GM12878 (cell line): ENCODE results near the gene SNRNP35. TPM values are rescaled to one million over a fixed set of nuclear protein-coding genes. Genes with fewer than 3 reads are reported as not detected.

Source experiments
- ATAC-seq: fragments of 200-7000 bp; cut with Tn5 transposase; 3 replicates; pipeline ENCODE4 v1.9.1; 2020; ENCODE audit warnings: mild to moderate bottlenecking, moderate library complexity
- BruUV-seq: library from RNA; stranded (reverse); fragments of 400-500 nt; replicated peaks from 2 replicates; lab custom pipeline; 2021; lab: Mats Ljungman, UMichigan
- CTCF ChIA-PET: fragments of 300-600 bp; sonication (Branson Sonifier 250); formaldehyde crosslinking; extraction: SDS; loops from one replicate; lab custom pipeline; 2021; ENCODE audit warnings: inconsistent platforms; lab: Yijun Ruan, JAX
- POLR2A ChIA-PET: fragments of 350-600 bp; formaldehyde crosslinking; extraction: SDS; loops from one replicate; lab custom pipeline; 2021; ENCODE audit warnings: inconsistent platforms; lab: Charles Lee
- RAD21 ChIA-PET: fragments of 300-600 bp; sonication (Branson Sonifier 250); formaldehyde crosslinking; loops from one replicate; lab custom pipeline; 2023; ENCODE audit warnings: antibody characterized with exemption; ENCODE audit not compliant: unreplicated experiment; lab: Charles Lee
- SMC1A ChIA-PET: fragments of 300-600 bp; sonication (Branson Sonifier 250); formaldehyde crosslinking; loops from one replicate; lab custom pipeline; 2023; ENCODE audit not compliant: unreplicated experiment, uncharacterized antibody; lab: Charles Lee
- DNase-seq: peaks from one replicate; pipeline ENCODE4 v3.0.0-alpha.2; 2011; ENCODE audit warnings: low read depth, low spot score
- FAIRE-seq: peaks from 3 replicates; lab custom pipeline; 2011; peaks lifted over from hg19 to GRCh38; lab: Jason Lieb, UNC
- H2AFZ ChIP-seq: 2 replicates; pipeline ENCODE4 v1.6.0; 2011; ENCODE audit warnings: low read depth, low read length, control low read depth; ENCODE audit not compliant: control insufficient read depth
- H3K27ac ChIP-seq: 2 replicates; pipeline ENCODE4 v1.5.1; 2011; ENCODE audit warnings: control low read depth; ENCODE audit not compliant: control insufficient read depth, insufficient read depth
- H3K27me3 ChIP-seq, 2 experiments: replicated peaks in 1 of 2; 2 replicates each; pipeline versions ENCODE4 v1.6.0 to v1.6.1; 2011; ENCODE audit warnings: low read length in 1 of 2; ENCODE audit not compliant: control insufficient read depth in 2 of 2, insufficient read depth in 2 of 2
- H3K36me3 ChIP-seq, 2 experiments: 2 replicates each; pipeline ENCODE4 v1.5.1; 2011; ENCODE audit warnings: low read length in 1 of 2; ENCODE audit not compliant: control insufficient read depth in 2 of 2, insufficient read depth in 2 of 2
- H3K4me1 ChIP-seq: 2 replicates; pipeline ENCODE4 v1.6.1; 2011; ENCODE audit warnings: mild to moderate bottlenecking, low read length, moderate library complexity, mixed read lengths; ENCODE audit not compliant: control insufficient read depth, insufficient read depth
- H3K4me2 ChIP-seq: 2 replicates; pipeline ENCODE4 v1.6.0; 2011; ENCODE audit warnings: control low read depth; ENCODE audit not compliant: control insufficient read depth, insufficient read depth
- H3K4me3 ChIP-seq: fragments of 200-600 bp; sonication (generic); 2 replicates; pipeline ENCODE4 v1.5.1; 2016
- H3K79me2 ChIP-seq: 2 replicates; pipeline ENCODE4 v1.6.0; 2011; ENCODE audit warnings: low read length; ENCODE audit not compliant: control insufficient read depth, insufficient read depth
- H3K9ac ChIP-seq: 2 replicates; pipeline ENCODE4 v1.8.0; 2011; ENCODE audit warnings: low read length, control low read depth, mixed read lengths; ENCODE audit not compliant: control insufficient read depth, insufficient read depth
- H3K9me3 ChIP-seq: replicated peaks from 3 replicates; pipeline ENCODE4 v1.5.1; 2011; ENCODE audit warnings: mild to moderate bottlenecking, low read length; ENCODE audit not compliant: control insufficient read depth, insufficient read depth
- H4K20me1 ChIP-seq: 2 replicates; pipeline ENCODE4 v1.6.0; 2011; ENCODE audit not compliant: control insufficient read depth, insufficient read depth
- ATF3 ChIP-seq: IDR thresholded peaks from 2 replicates; pipeline ENCODE4 v1.6.1; 2011; ENCODE audit warnings: low read depth, mild to moderate bottlenecking, low read length, moderate library complexity, borderline replicate concordance; ENCODE audit errors: extremely low read depth
- BMI1 ChIP-seq: fragments of 450-650 bp; IDR thresholded peaks from 2 replicates; pipeline ENCODE4 v1.6.1; 2016; ENCODE audit warnings: mild to moderate bottlenecking, moderate library complexity, borderline replicate concordance
- KDM1A ChIP-seq: fragments of 200-600 bp; sonication (generic); IDR thresholded peaks from 2 replicates; pipeline ENCODE4 v1.6.1; 2016; ENCODE audit warnings: borderline replicate concordance
- KLF5 ChIP-seq: fragments of 450-650 bp; IDR thresholded peaks from 2 replicates; pipeline ENCODE4 v1.6.1; 2014; ENCODE audit warnings: mild to moderate bottlenecking; ENCODE audit not compliant: partially characterized antibody
- ZBED1 ChIP-seq: IDR thresholded peaks from 2 replicates; pipeline ENCODE4 v1.6.1; 2016; ENCODE audit warnings: borderline replicate concordance
- ZBTB11 ChIP-seq: fragments of 450-650 bp; formaldehyde crosslinking; IDR thresholded peaks from 2 replicates; pipeline ENCODE4 v1.5.0; 2022; ENCODE audit warnings: mild to moderate bottlenecking, missing genetic modification characterization
- ZNF207 ChIP-seq: fragments of 450-650 bp; IDR thresholded peaks from 2 replicates; pipeline ENCODE4 v1.6.1; 2014; ENCODE audit warnings: antibody characterized with exemption, mild to moderate bottlenecking, borderline replicate concordance
- ZSCAN29 ChIP-seq: fragments of 450-650 bp; IDR thresholded peaks from 2 replicates; pipeline ENCODE4 v1.6.1; 2017; ENCODE audit warnings: mild to moderate bottlenecking, moderate library complexity
- WGBS: methylation state at CpG from one replicate; pipeline ENCODE4 v1.1.6; 2016; ENCODE audit warnings: low lambda C conversion rate; ENCODE audit not compliant: insufficient replicate concordance, insufficient coverage; ENCODE audit errors: missing lambda C conversion rate; 5-methylcytosine and 5-hydroxymethylcytosine counted together
- in situ Hi-C: fragments of 300-500 bp; cut with MboI; formaldehyde crosslinking; loops from 9 replicates; pipeline ENCODE4 v1.14.3; 2018; ENCODE audit warnings: mixed read lengths
- intact Hi-C: fragments of 100-400 bp; cut with micrococcal nuclease; formaldehyde crosslinking; loops from one replicate; pipeline ENCODE4 v1.14.2; 2022; ENCODE audit not compliant: unreplicated experiment
- polyA plus RNA-seq, 11 experiments: library from polyadenylated mRNA; depleted of rRNA in 4 of 11; unstranded in 6 of 11; stranded (reverse) in 5 of 11; fragments of >200 nt; fragmentation: Nextera tagmentation in 4 of 11; fragmentation: Illumina TruSeq in 1 of 11; extraction: Ambion mirVana in 4 of 11; extraction: Trizol in 1 of 11; gene quantifications; 1 replicate in 1 of 11; 2 replicates in 10 of 11; pipeline versions ENCODE4 v1.2.1 to v1.2.3, GENCODE V29; 2011 to 2016; ENCODE audit warnings: inconsistent platforms in 2 of 11, missing spikeins in 2 of 11, low read depth in 1 of 11
- total RNA-seq, 4 experiments: library from RNA; depleted of rRNA in 3 of 4; stranded (reverse); fragments of >200 nt in 3 of 4; fragmentation: Illumina TruSeq in 1 of 4; extraction: Trizol in 1 of 4; gene quantifications; 2 replicates each; pipeline versions ENCODE4 v1.2.1 to v1.2.3, GENCODE V29; 2013 to 2021

Gene SNRNP35
- total and polyA plus RNA-seq, 10 of the 15 experiments (the other 5 are each of a cell fraction or from before 2014, with no cell fraction given) = 21.6 to 49.6 (median 29.0) TPM

GRCh38 chr12:123483602-123484248 is 25.8 kb downstream of the SNRNP35 start (continued):
- no peak for TF ChIP-seq ZBTB11 (CRISPR knock-in tag)
- no peak for TF ChIP-seq BMI1

DNA sequence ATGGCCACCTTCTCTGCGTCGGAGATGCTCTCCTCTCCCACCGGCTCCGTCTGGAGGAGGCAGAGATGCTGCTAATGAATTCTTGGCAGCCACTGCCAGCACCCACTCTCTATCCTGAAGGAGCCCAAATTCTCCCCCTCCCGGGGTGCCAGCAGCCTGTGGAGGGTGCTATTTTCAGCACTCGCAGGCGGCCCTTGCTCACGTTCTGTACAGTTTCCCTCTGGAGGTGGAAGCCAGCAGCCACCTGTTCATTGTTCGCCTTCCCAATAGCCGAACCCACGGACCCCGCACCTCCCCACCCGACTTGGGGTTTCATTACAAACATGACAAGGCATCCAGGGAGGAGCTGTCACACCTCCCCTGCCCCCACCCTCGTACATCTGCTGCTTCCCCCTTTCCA is 27.8 kb downstream of the SNRNP35 start:
- H3K9me3 ChIP-seq = no peaks in the 10 kb centered on the region
- intact Hi-C loops (no loop called here), in situ Hi-C loops (no loop called here)
- 51% methylated on average over 14 of the region's 14 CpGs for WGBS
- TF ChIP-seq ATF3 (no peak), ZNF207 (no peak), ZBED1 (no peak), KDM1A (no peak), KLF5 (no peak), ZSCAN29 (no peak)
- H3K4me2 ChIP-seq = no peak overlapping the region
- no peaks in the 10 kb centered on the region for H4K20me1 ChIP-seq
- no peaks in the 10 kb centered on the region for H3K36me3 ChIP-seq
- no peak overlapping the region for H3K4me3 ChIP-seq
- CTCF ChIA-PET = no interaction called here
- H3K27ac ChIP-seq = no peak overlapping the region
- H3K9ac ChIP-seq = no peak overlapping the region
- no peaks in the 10 kb centered on the region for H3K27me3 ChIP-seq
- no peak overlapping the region for H2AFZ ChIP-seq
- ATAC-seq (no peak), DNase-seq (no peak), FAIRE-seq (no peak)
- no peaks in the 10 kb centered on the region for H3K4me1 ChIP-seq
- POLR2A ChIA-PET = no interaction called here
- RAD21 ChIA-PET = no interaction called here
- BruUV-seq = no TSS peak
- H3K79me2 ChIP-seq = no peaks in the 10 kb centered on the region
- SMC1A ChIA-PET = interaction anchor here (0.8 kb wide), 2 partner anchors 9 to 96 kb away, joined by 3 to 4 read pairs; no protein-coding TSS in a partner anchor
